B cell (primary cell): Measurements from ENCODE around the gene TRABD2B.

Experiments
- CTCF ChIP-seq: fragments of 200-600 bp; IDR thresholded peaks from one replicate; pipeline ENCODE4 v1.8.0; 2022; ENCODE audit warnings: antibody characterized with exemption, mild to moderate bottlenecking
- EZH2 ChIP-seq: IDR thresholded peaks from 2 replicates; pipeline ENCODE4 v1.6.1; 2012; ENCODE audit warnings: borderline replicate concordance, low read depth, mild to moderate bottlenecking, moderate library complexity, low read length; ENCODE audit not compliant: insufficient read depth, poor library complexity, severe bottlenecking

GRCh38 chr1:47828978-47829377, 168.2 kb downstream of the TRABD2B start:
- TF ChIP-seq CTCF (no peak), EZH2 (no peak)
